Measurements from ENCODE around the gene PHACTR1. TPM values are rescaled to one million over a fixed set of nuclear protein-coding genes. Genes with fewer than 3 reads are reported as not detected.

PHACTR1 gene
- total RNA-seq, 1 experiment from 2014 or later: not detected

- Histone ChIP-seq H3K9ac (ENCODE audit: low read length) (no peak overlapping the region), H3K4me1 (ENCODE audit: insufficient read depth, low read length) (no peaks in the 10 kb centered on the region), H3K4me3 (ENCODE audit: low read length) (no peak overlapping the region), H3K27ac (ENCODE audit: low read length) (no peak overlapping the region), H3K9me2 (replicated peaks; ENCODE audit: low read length) (no peaks in the 10 kb centered on the region), H3K79me2 (ENCODE audit: low read length) (no peaks in the 10 kb centered on the region), H2AFZ (ENCODE audit: low read length) (no peak overlapping the region), H4K20me1 (ENCODE audit: low read length) (no peaks in the 10 kb centered on the region), H3K27me3 (ENCODE audit: low read length) (peaks cover 45% of the 10 kb centered on the region), H3K36me3 (ENCODE audit: low read depth, low read length) (no peaks in the 10 kb centered on the region), H3F3A (ENCODE audit: low read length, unreplicated experiment) (no peaks in the 10 kb centered on the region), H3K4me2 (ENCODE audit: low read length) (no peak overlapping the region), H3K9me3 (ENCODE audit: low read length) (no peaks in the 10 kb centered on the region)
- ChIA-PET POLR2A (ENCODE audit: unreplicated experiment) (no interaction called here), CTCF (no interaction called here)
- no peak for TF ChIP-seq CTCF (conservative IDR thresholded peaks at IDR 0.05; ENCODE audit: low read depth, low read length)
- no peak for TF ChIP-seq EZH2 (IDR thresholded peaks at IDR 0.05; ENCODE audit: low read length, unreplicated experiment)
- no peak for TF ChIP-seq EZH2phosphoT487 (IDR thresholded peaks at IDR 0.05; ENCODE audit: borderline replicate concordance, low read length)
- ATAC-seq (no peak), DNase-seq (no peak)
- intact Hi-C loops (cut with micrococcal nuclease): no loop called here
- no TSS peak for BruUV-seq (replicated peaks)
These were observed 426.0 kb downstream of the PHACTR1 start for GRCh38 chr6:13142611-13143010.

GRCh38 chr6:13146442-13146841, 429.9 kb downstream of the PHACTR1 start:
- H3K4me1 ChIP-seq (ENCODE audit: insufficient read depth, low read length): no peaks in the 10 kb centered on the region
- H3K27me3 ChIP-seq (ENCODE audit: low read length): peaks cover 44% of the 10 kb centered on the region
- no peak overlapping the region for H2AFZ ChIP-seq (ENCODE audit: low read length)
- H3K9me3 ChIP-seq (ENCODE audit: low read length): no peaks in the 10 kb centered on the region
- no peak overlapping the region for H3K4me2 ChIP-seq (ENCODE audit: low read length)
- H3K79me2 ChIP-seq (ENCODE audit: low read length): no peaks in the 10 kb centered on the region
- no peaks in the 10 kb centered on the region for H4K20me1 ChIP-seq (ENCODE audit: low read length)
- intact Hi-C loops (cut with micrococcal nuclease): no loop called here
- no peaks in the 10 kb centered on the region for H3K9me2 ChIP-seq (replicated peaks; ENCODE audit: low read length)
- ATAC-seq (no peak), DNase-seq (no peak)
- no TSS peak for BruUV-seq (replicated peaks)
- no peak overlapping the region for H3K9ac ChIP-seq (ENCODE audit: low read length)
- no peak for TF ChIP-seq EZH2phosphoT487 (IDR thresholded peaks at IDR 0.05; ENCODE audit: borderline replicate concordance, low read length)
- no peak for TF ChIP-seq CTCF (conservative IDR thresholded peaks at IDR 0.05; ENCODE audit: low read depth, low read length)
- TF ChIP-seq EZH2 (IDR thresholded peaks at IDR 0.05; ENCODE audit: low read length, unreplicated experiment): no peak
- H3F3A ChIP-seq (ENCODE audit: low read length, unreplicated experiment): no peaks in the 10 kb centered on the region
- CTCF ChIA-PET: no interaction called here
- no peak overlapping the region for H3K27ac ChIP-seq (ENCODE audit: low read length)
- H3K36me3 ChIP-seq (ENCODE audit: low read depth, low read length): no peaks in the 10 kb centered on the region
- H3K4me3 ChIP-seq (ENCODE audit: low read length): no peak overlapping the region
- POLR2A ChIA-PET (ENCODE audit: unreplicated experiment): no interaction called here

- Histone ChIP-seq H3K9ac (ENCODE audit: low read length) (no peak overlapping the region), H3K9me2 (replicated peaks; ENCODE audit: low read length) (no peaks in the 10 kb centered on the region), H3K4me1 (ENCODE audit: insufficient read depth, low read length) (no peaks in the 10 kb centered on the region), H3K9me3 (ENCODE audit: low read length) (no peaks in the 10 kb centered on the region), H3K36me3 (ENCODE audit: low read depth, low read length) (no peaks in the 10 kb centered on the region), H3K79me2 (ENCODE audit: low read length) (no peaks in the 10 kb centered on the region), H3F3A (ENCODE audit: low read length, unreplicated experiment) (no peaks in the 10 kb centered on the region), H3K4me3 (ENCODE audit: low read length) (no peak overlapping the region), H3K27ac (ENCODE audit: low read length) (no peak overlapping the region), H3K27me3 (ENCODE audit: low read length) (peaks cover 43% of the 10 kb centered on the region), H4K20me1 (ENCODE audit: low read length) (no peaks in the 10 kb centered on the region), H3K4me2 (ENCODE audit: low read length) (no peak overlapping the region), H2AFZ (ENCODE audit: low read length) (no peak overlapping the region)
- DNase-seq (no peak), ATAC-seq (no peak)
- TF ChIP-seq EZH2 (IDR thresholded peaks at IDR 0.05; ENCODE audit: low read length, unreplicated experiment) (no peak), CTCF (conservative IDR thresholded peaks at IDR 0.05; ENCODE audit: low read depth, low read length) (no peak), EZH2phosphoT487 (IDR thresholded peaks at IDR 0.05; ENCODE audit: borderline replicate concordance, low read length) (no peak)
- intact Hi-C loops (cut with micrococcal nuclease): no loop called here
- no TSS peak for BruUV-seq (replicated peaks)
- POLR2A ChIA-PET (ENCODE audit: unreplicated experiment): no interaction called here
- CTCF ChIA-PET: no interaction called here
These were observed 430.8 kb downstream of the PHACTR1 start for GRCh38 chr6:13147376-13147775.

All from PC-3 (cell line).